Peyer's patch (tissue), 4 donors: ENCODE results near the gene HMG20B. TPM values are rescaled to one million over a fixed set of nuclear protein-coding genes. Genes with fewer than 3 reads are reported as not detected.

ENCODE experiments used
- DNase-seq, 3 donors: peaks; one replicate each; pipeline ENCODE4 v3.0.0-alpha.2; 2017 to 2019
- H3K27ac ChIP-seq, 4 donors: fragments of 200-600 bp; sonication (generic); one replicate each; pipeline ENCODE4 v1.5.1; 2016 to 2019
- H3K27me3 ChIP-seq, 2 donors: fragments of 200-600 bp; sonication (generic); one replicate each; pipeline ENCODE4 v1.5.1; 2019
- H3K36me3 ChIP-seq, 3 donors: fragments of 200-600 bp; sonication (generic); one replicate each; pipeline ENCODE4 v1.5.1; 2016 to 2019
- H3K4me1 ChIP-seq, 4 donors: fragments of 200-600 bp; sonication (generic); one replicate each; pipeline ENCODE4 v1.5.1; 2016 to 2019
- H3K4me3 ChIP-seq, 4 donors: fragments of 200-600 bp; sonication (generic); 1 replicate in 3 of 4; 2 replicates in 1 of 4; pipeline ENCODE4 v1.5.1; 2016 to 2019; ENCODE audit warnings: mild to moderate bottlenecking in 1 of 4
- H3K9me3 ChIP-seq, 4 donors: fragments of 200-600 bp; sonication (generic); one replicate each; pipeline ENCODE4 v1.5.1; 2016 to 2019; ENCODE audit warnings: mild to moderate bottlenecking in 1 of 4
- CTCF ChIP-seq, 6 experiments: fragments of 450-650 bp in 4 of 6; fragments of 200-600 bp in 2 of 6; sonication (generic) in 1 of 6; IDR thresholded peaks; one replicate each; pipeline ENCODE4 v1.5.1; 2017 to 2019; ENCODE audit warnings: antibody characterized with exemption in 6 of 6, mild to moderate bottlenecking in 3 of 6, moderate library complexity in 1 of 6
- POLR2A ChIP-seq, 2 donors: fragments of 450-650 bp; IDR thresholded peaks; one replicate each; pipeline ENCODE4 v1.5.1; 2017; ENCODE audit warnings: antibody characterized with exemption in 2 of 2, mild to moderate bottlenecking in 2 of 2, moderate library complexity in 2 of 2
- total RNA-seq, 4 donors: library from RNA; depleted of rRNA; stranded (reverse); fragments of >200 nt; gene quantifications; one replicate each; pipeline ENCODE4 v1.1.0, GENCODE V29; 2016

HMG20B gene
- total RNA-seq, 4 donors from 2014 or later = 70.4 to 236 (median 117) TPM

- no peaks in the 10 kb centered on the region for H3K4me1 ChIP-seq
- no peak for TF ChIP-seq CTCF (IDR thresholded peaks at IDR 0.05)
- TF ChIP-seq POLR2A (IDR thresholded peaks at IDR 0.05) = no peak
- H3K9me3 ChIP-seq = no peaks in the 10 kb centered on the region
- no peak for DNase-seq
- no peak overlapping the region for H3K4me3 ChIP-seq
- H3K36me3 ChIP-seq = peaks cover 0 to 34% (median 0%) of the 10 kb centered on the region in 3 donors
- H3K27me3 ChIP-seq = no peaks in the 10 kb centered on the region
- no peak overlapping the region for H3K27ac ChIP-seq
Observed at GRCh38 chr19:3538258-3538929, 34.4 kb upstream of the HMG20B start.

DNA sequence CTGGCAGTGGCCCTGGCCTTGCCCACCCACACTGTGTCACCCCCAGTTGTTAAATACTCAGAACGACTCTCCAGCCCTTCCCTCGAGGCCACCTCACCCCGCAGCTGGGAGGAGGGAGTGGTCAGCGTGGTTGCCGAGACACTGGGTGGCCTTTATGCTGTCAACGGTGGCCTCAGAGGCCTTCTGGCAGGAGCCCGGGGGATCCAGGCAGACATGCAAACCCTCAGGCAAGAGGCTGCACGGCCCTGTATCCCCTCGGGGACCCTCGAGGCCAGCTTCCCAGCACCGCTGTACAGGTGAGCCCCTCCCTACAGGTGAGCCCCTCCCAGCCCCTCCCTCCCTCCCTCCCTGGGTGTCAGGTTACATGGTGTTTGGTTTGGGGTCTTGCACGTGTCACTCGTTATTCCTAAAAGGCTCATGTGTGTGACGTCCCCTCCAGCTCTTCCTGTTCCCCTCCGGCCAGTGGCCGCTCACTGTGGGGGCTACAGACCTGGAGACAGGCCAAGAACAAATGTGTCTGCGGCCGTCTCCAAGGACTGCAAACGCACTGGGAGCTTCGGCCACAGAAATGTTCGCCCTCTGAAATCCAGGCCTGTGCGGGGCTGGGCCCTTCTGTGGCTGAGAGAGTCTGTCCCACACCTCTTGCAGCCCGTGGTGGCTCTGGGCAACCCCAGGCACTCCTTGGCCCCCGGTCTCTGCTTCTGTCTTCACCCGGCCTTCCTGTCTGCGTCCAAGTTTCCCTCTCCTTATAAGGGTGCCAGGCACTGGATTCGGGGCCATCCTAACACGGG is 33.6 kb upstream of the HMG20B start, which contains the start of gene TEKTIP1:
Gene TEKTIP1 (plus strand): TSS at position 210 of the 791 bp plus-strand sequence. CDS start 4 bp downstream, at position 214.
- no peak within 1 kb of the TSS for H3K4me3 ChIP-seq
- no peaks in the 10 kb centered on the region for H3K4me1 ChIP-seq
- H3K36me3 ChIP-seq = peaks cover 0 to 33% (median 0%) of the 10 kb centered on the region in 3 donors
- DNase-seq = no peak
- TF ChIP-seq POLR2A (IDR thresholded peaks at IDR 0.05) (no peak), CTCF (IDR thresholded peaks at IDR 0.05) (no peak)
- H3K27ac ChIP-seq = no peak within 1 kb of the TSS
- H3K9me3 ChIP-seq = no peaks in the 10 kb centered on the region
- H3K27me3 ChIP-seq = no peaks in the 10 kb centered on the region

GRCh38 chr19:3539756-3540118 is 33.0 kb upstream of the HMG20B start:
- no peak for DNase-seq
- Histone ChIP-seq H3K4me1 (no peaks in the 10 kb centered on the region), H3K4me3 (no peak overlapping the region), H3K27me3 (no peaks in the 10 kb centered on the region), H3K36me3 (peaks cover 0 to 33% (median 0%) of the 10 kb centered on the region in 3 donors), H3K9me3 (no peaks in the 10 kb centered on the region), H3K27ac (no peak overlapping the region)
- no peak for TF ChIP-seq CTCF (IDR thresholded peaks at IDR 0.05)
- no peak for TF ChIP-seq POLR2A (IDR thresholded peaks at IDR 0.05)

- Histone ChIP-seq H3K27ac (no peak overlapping the region), H3K36me3 (peaks cover 0 to 35% (median 0%) of the 10 kb centered on the region in 3 donors)
- no peak for DNase-seq
Observed at GRCh38 chr19:3543150-3544057, 29.3 kb upstream of the HMG20B start.

More at GRCh38 chr19:3543150-3544057, 29.3 kb upstream of the HMG20B start:
- Histone ChIP-seq H3K9me3 (no peaks in the 10 kb centered on the region), H3K27me3 (no peaks in the 10 kb centered on the region), H3K4me1 (no peaks in the 10 kb centered on the region), H3K4me3 (no peak overlapping the region)
- no peak for TF ChIP-seq CTCF (IDR thresholded peaks at IDR 0.05)
- no peak for TF ChIP-seq POLR2A (IDR thresholded peaks at IDR 0.05)
